ENCODE measurements around the gene DDIT4. TPM values are rescaled to one million over a fixed set of nuclear protein-coding genes. Genes with fewer than 3 reads are reported as not detected.

Gene DDIT4
- total and polyA plus RNA-seq, 9 of the 15 experiments (the other 6 are each of a cell fraction or from before 2014, with no cell fraction given) = 8.2 to 675 (median 159) TPM

DNA sequence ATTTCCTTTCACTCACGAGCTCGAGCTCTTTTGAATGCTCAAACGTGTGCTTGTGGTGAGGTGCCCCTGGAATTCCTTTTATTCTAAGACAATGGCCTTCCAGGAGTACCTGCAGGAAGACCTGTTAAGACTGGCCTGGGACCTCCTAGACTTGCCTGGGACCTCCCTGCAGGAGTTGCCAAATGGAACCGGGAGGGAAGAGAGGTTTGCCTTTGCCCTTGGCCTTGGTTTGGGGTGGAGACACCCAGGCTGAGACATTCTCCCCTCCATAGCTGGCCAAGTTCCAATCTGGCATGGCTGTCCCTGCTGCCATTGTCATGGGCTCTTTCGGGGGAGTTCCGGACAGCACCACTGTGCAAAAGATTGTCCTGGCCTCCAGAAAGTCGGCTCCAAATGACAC, 41.3 kb downstream of the DDIT4 start:
- no TSS peak for BruUV-seq (replicated peaks)
- no peaks in the 10 kb centered on the region for H3K36me3 ChIP-seq (ENCODE audit: control insufficient read depth, insufficient read depth, low read length)
- peak overlapping the region in 1 of 2 experiments; percentile 40; a peak in 1 of 4 replicates for H3K9ac ChIP-seq (ENCODE audit: insufficient read depth in 1 of 2, low read depth in 2 of 2, low read length in 2 of 2)
- no peaks in the 10 kb centered on the region for H3K27me3 ChIP-seq (ENCODE audit: control insufficient read depth in 2 of 2, insufficient read depth in 2 of 2, low read length in 2 of 2)
- H3K9me3 ChIP-seq (replicated peaks; ENCODE audit: control insufficient read depth, insufficient read depth, low read depth, low read length) = no peaks in the 10 kb centered on the region
- H3K4me2 ChIP-seq (ENCODE audit: insufficient read depth, low read length) = no peak overlapping the region
- 61% methylated on average over 7 of the region's 7 CpGs for WGBS (ENCODE audit: insufficient coverage, low coverage, missing lambda C conversion rate)
- ATAC-seq = no peak
- no peaks in the 10 kb centered on the region for H3K79me2 ChIP-seq (ENCODE audit: control insufficient read depth, insufficient read depth, low read length)
- peaks cover 33 to 50% of the 10 kb centered on the region in 2 experiments for H3K4me1 ChIP-seq (replicated peaks in 1 of 2; ENCODE audit: control insufficient read depth in 2 of 2, insufficient read depth in 2 of 2, low read length in 2 of 2)
- intact Hi-C loops (cut with micrococcal nuclease) = no loop called here
- DNase-seq (ENCODE audit: extremely low read depth in 1 of 4, low spot score in 3 of 4) = no peak
- H2AFZ ChIP-seq (ENCODE audit: low read depth, low read length) = peak overlapping the region; percentile 48
- no peaks in the 10 kb centered on the region for H3K9me1 ChIP-seq (ENCODE audit: control insufficient read depth, insufficient read depth, low read length)
- ChIA-PET POLR2A (interaction anchor here (1.0 to 9.2 kb wide), 2 partner anchors 10 to 42 kb away, joined by 3 to 199 read pairs; partner anchors contain the start of gene DDIT4), CTCF (ENCODE audit: low intra/inter-chr PET ratio) (no interaction called here)
- no peak overlapping the region for H3K4me3 ChIP-seq
- no peaks in the 10 kb centered on the region for H4K20me1 ChIP-seq (replicated peaks; ENCODE audit: control insufficient read depth, insufficient read depth, low read length)
- in situ Hi-C loops (cut with MboI) = no loop called here
- no peak for FAIRE-seq
- 0 out of 3 replicates have a peak overlapping the region, but pooled peaks have one; percentile 27 for H3K27ac ChIP-seq (ENCODE audit: extremely low read depth, low read depth, low read length)
- TF ChIP-seq CHCHD3 (CRISPR knock-in tag; IDR thresholded peaks at IDR 0.05) (no peak), ZNF551 (CRISPR knock-in tag; IDR thresholded peaks at IDR 0.05) (no peak), HNRNPH1 (optimal IDR thresholded peaks at IDR 0.05; ENCODE audit: low read depth, low read length) (no peak), ESRRB (CRISPR knock-in tag; IDR thresholded peaks at IDR 0.05; ENCODE audit: borderline replicate concordance) (no peak), KLF6 (CRISPR knock-in tag; IDR thresholded peaks at IDR 0.05; ENCODE audit: borderline replicate concordance) (no peak), MYBL2 (IDR thresholded peaks at IDR 0.05; ENCODE audit: low read depth) (no peak), MYBL2 (CRISPR knock-in tag; IDR thresholded peaks at IDR 0.05; ENCODE audit: borderline replicate concordance) (no peak), ZNF644 (tag; IDR thresholded peaks at IDR 0.05; ENCODE audit: low read depth) (0 out of 2 replicates have a peak, but pooled peaks have one; percentile 31), RHOXF2B (CRISPR knock-in tag; conservative IDR thresholded peaks at IDR 0.05) (no peak), CBX1 (IDR thresholded peaks at IDR 0.05; ENCODE audit: low read depth) (no peak)
- TF ChIP-seq, protein P1, sequence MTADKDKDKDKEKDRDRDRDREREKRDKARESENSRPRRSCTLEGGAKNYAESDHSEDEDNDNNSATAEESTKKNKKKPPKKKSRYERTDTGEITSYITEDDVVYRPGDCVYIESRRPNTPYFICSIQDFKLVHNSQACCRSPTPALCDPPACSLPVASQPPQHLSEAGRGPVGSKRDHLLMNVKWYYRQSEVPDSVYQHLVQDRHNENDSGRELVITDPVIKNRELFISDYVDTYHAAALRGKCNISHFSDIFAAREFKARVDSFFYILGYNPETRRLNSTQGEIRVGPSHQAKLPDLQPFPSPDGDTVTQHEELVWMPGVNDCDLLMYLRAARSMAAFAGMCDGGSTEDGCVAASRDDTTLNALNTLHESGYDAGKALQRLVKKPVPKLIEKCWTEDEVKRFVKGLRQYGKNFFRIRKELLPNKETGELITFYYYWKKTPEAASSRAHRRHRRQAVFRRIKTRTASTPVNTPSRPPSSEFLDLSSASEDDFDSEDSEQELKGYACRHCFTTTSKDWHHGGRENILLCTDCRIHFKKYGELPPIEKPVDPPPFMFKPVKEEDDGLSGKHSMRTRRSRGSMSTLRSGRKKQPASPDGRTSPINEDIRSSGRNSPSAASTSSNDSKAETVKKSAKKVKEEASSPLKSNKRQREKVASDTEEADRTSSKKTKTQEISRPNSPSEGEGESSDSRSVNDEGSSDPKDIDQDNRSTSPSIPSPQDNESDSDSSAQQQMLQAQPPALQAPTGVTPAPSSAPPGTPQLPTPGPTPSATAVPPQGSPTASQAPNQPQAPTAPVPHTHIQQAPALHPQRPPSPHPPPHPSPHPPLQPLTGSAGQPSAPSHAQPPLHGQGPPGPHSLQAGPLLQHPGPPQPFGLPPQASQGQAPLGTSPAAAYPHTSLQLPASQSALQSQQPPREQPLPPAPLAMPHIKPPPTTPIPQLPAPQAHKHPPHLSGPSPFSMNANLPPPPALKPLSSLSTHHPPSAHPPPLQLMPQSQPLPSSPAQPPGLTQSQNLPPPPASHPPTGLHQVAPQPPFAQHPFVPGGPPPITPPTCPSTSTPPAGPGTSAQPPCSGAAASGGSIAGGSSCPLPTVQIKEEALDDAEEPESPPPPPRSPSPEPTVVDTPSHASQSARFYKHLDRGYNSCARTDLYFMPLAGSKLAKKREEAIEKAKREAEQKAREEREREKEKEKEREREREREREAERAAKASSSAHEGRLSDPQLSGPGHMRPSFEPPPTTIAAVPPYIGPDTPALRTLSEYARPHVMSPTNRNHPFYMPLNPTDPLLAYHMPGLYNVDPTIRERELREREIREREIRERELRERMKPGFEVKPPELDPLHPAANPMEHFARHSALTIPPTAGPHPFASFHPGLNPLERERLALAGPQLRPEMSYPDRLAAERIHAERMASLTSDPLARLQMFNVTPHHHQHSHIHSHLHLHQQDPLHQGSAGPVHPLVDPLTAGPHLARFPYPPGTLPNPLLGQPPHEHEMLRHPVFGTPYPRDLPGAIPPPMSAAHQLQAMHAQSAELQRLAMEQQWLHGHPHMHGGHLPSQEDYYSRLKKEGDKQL (CRISPR knock-in tag; IDR thresholded peaks at IDR 0.05; ENCODE audit: borderline replicate concordance) = 0 out of 2 replicates have a peak, but pooled peaks have one; percentile 4
- TF ChIP-seq, protein P2, sequence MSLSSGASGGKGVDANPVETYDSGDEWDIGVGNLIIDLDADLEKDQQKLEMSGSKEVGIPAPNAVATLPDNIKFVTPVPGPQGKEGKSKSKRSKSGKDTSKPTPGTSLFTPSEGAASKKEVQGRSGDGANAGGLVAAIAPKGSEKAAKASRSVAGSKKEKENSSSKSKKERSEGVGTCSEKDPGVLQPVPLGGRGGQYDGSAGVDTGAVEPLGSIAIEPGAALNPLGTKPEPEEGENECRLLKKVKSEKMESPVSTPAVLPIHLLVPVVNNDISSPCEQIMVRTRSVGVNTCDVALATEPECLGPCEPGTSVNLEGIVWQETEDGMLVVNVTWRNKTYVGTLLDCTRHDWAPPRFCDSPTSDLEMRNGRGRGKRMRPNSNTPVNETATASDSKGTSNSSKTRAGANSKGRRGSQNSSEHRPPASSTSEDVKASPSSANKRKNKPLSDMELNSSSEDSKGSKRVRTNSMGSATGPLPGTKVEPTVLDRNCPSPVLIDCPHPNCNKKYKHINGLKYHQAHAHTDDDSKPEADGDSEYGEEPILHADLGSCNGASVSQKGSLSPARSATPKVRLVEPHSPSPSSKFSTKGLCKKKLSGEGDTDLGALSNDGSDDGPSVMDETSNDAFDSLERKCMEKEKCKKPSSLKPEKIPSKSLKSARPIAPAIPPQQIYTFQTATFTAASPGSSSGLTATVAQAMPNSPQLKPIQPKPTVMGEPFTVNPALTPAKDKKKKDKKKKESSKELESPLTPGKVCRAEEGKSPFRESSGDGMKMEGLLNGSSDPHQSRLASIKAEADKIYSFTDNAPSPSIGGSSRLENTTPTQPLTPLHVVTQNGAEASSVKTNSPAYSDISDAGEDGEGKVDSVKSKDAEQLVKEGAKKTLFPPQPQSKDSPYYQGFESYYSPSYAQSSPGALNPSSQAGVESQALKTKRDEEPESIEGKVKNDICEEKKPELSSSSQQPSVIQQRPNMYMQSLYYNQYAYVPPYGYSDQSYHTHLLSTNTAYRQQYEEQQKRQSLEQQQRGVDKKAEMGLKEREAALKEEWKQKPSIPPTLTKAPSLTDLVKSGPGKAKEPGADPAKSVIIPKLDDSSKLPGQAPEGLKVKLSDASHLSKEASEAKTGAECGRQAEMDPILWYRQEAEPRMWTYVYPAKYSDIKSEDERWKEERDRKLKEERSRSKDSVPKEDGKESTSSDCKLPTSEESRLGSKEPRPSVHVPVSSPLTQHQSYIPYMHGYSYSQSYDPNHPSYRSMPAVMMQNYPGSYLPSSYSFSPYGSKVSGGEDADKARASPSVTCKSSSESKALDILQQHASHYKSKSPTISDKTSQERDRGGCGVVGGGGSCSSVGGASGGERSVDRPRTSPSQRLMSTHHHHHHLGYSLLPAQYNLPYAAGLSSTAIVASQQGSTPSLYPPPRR (CRISPR knock-in tag; IDR thresholded peaks at IDR 0.05; ENCODE audit: borderline replicate concordance) = 0 out of 2 replicates have a peak, but pooled peaks have one; percentile 27
